K562 (cell line): ENCODE measurements around the gene UBE2E2. TPM values are rescaled to one million over a fixed set of nuclear protein-coding genes. Genes with fewer than 3 reads are reported as not detected.

ENCODE experiments used
- ATAC-seq: fragments of 200-7000 bp; cut with Tn5 transposase; 3 replicates; pipeline ENCODE4 v1.9.1; 2020; ENCODE audit warnings: moderate library complexity
- BruUV-seq: library from RNA; stranded (reverse); fragments of 400-500 nt; replicated peaks from 2 replicates; lab custom pipeline; 2021; lab: Mats Ljungman, UMichigan
- CTCF ChIA-PET: fragments of 300-600 bp; formaldehyde crosslinking; extraction: SDS; loops from one replicate; lab custom pipeline; 2021; ENCODE audit warnings: low intra/inter-chr PET ratio; lab: Yijun Ruan, JAX
- POLR2A ChIA-PET: fragments of 300-600, 350-650 bp; sonication (Branson Sonifier 250); formaldehyde crosslinking; extraction: SDS; loops from one replicate; lab custom pipeline; 2021; ENCODE audit warnings: antibody characterized with exemption, inconsistent platforms; lab: Yijun Ruan, JAX
- DNase-seq, 4 experiments: peaks; one replicate each; pipeline versions ENCODE4 v3.0.0 to v3.0.0-alpha.2; 2011 to 2018; ENCODE audit warnings: low spot score in 3 of 4, mixed read lengths in 3 of 4; ENCODE audit errors: extremely low read depth in 1 of 4
- FAIRE-seq: peaks from 2 replicates; lab custom pipeline; 2011; peaks lifted over from hg19 to GRCh38; lab: Jason Lieb, UNC
- H2AFZ ChIP-seq: 2 replicates; pipeline ENCODE4 v1.6.0; 2011; ENCODE audit warnings: low read depth, low read length, control low read depth, inconsistent platforms
- H3K27ac ChIP-seq: fragments of 200-600 bp; 3 replicates; pipeline ENCODE4 v1.8.0; 2011; ENCODE audit warnings: low read depth, mild to moderate bottlenecking, control low read depth, inconsistent platforms, low read length, moderate library complexity, mixed read lengths; ENCODE audit errors: extremely low read depth
- H3K27me3 ChIP-seq, 2 experiments: fragments of 300-600 bp in 1 of 2; 2 replicates in 1 of 2; 3 replicates in 1 of 2; pipeline versions ENCODE4 v1.6.0 to v1.8.0; 2011; ENCODE audit warnings: inconsistent platforms in 2 of 2, low read length in 2 of 2, mild to moderate bottlenecking in 1 of 2, mixed read lengths in 1 of 2, moderate library complexity in 1 of 2; ENCODE audit not compliant: control insufficient read depth in 2 of 2, insufficient read depth in 2 of 2
- H3K36me3 ChIP-seq: fragments of 300-600 bp; 3 replicates; pipeline ENCODE4 v1.8.0; 2011; ENCODE audit warnings: mild to moderate bottlenecking, low read length, inconsistent platforms; ENCODE audit not compliant: control insufficient read depth, insufficient read depth
- H3K4me1 ChIP-seq, 2 experiments: fragments of 200-600 bp in 1 of 2; replicated peaks in 1 of 2; 2 replicates in 1 of 2; 3 replicates in 1 of 2; pipeline versions ENCODE4 v1.5.1 to v1.8.0; 2011; ENCODE audit warnings: inconsistent platforms in 2 of 2, low read length in 2 of 2, mild to moderate bottlenecking in 1 of 2, mixed read lengths in 1 of 2, moderate library complexity in 1 of 2; ENCODE audit not compliant: control insufficient read depth in 2 of 2, insufficient read depth in 2 of 2
- H3K4me2 ChIP-seq: 2 replicates; pipeline ENCODE4 v1.6.1; 2011; ENCODE audit warnings: low read length, control low read depth, inconsistent platforms, mixed read lengths; ENCODE audit not compliant: insufficient read depth
- H3K4me3 ChIP-seq: fragments of 200-600 bp; sonication (generic), shearing (Covaris generic); 2 replicates; pipeline ENCODE4 v1.5.1; 2016; ENCODE audit warnings: control low read depth, inconsistent platforms
- H3K79me2 ChIP-seq: fragments of 200-600 bp; 3 replicates; pipeline ENCODE4 v1.8.0; 2011; ENCODE audit warnings: low read length, inconsistent platforms; ENCODE audit not compliant: control insufficient read depth, insufficient read depth
- H3K9ac ChIP-seq, 2 experiments: 2 replicates each; pipeline versions ENCODE4 v1.6.0 to v1.6.1; 2011; ENCODE audit warnings: low read depth in 2 of 2, low read length in 2 of 2, control low read depth in 1 of 2, inconsistent platforms in 1 of 2, mild to moderate bottlenecking in 1 of 2, mixed read lengths in 1 of 2; ENCODE audit not compliant: insufficient read depth in 1 of 2
- H3K9me1 ChIP-seq: one replicate; pipeline ENCODE4 v1.6.0; 2011; ENCODE audit warnings: inconsistent platforms, mild to moderate bottlenecking, low read length, moderate library complexity; ENCODE audit not compliant: control insufficient read depth, insufficient read depth
- H3K9me3 ChIP-seq: replicated peaks from 2 replicates; pipeline ENCODE4 v1.5.1; 2011; ENCODE audit warnings: low read depth, low read length, inconsistent platforms; ENCODE audit not compliant: control insufficient read depth, insufficient read depth
- H4K20me1 ChIP-seq: replicated peaks from 2 replicates; pipeline ENCODE4 v1.6.1; 2011; ENCODE audit warnings: low read length, inconsistent platforms, mixed read lengths; ENCODE audit not compliant: control insufficient read depth, insufficient read depth
- CXXC5 ChIP-seq: fragments of 250-450 bp; sonication (Bioruptor Pico); IDR thresholded peaks from 2 replicates; pipeline ENCODE4 v1.8.0; 2022; ENCODE audit warnings: inconsistent platforms, mild to moderate bottlenecking, moderate library complexity
- E2F3 ChIP-seq: fragments of 250-450 bp; sonication (Bioruptor Pico); IDR thresholded peaks from 2 replicates; pipeline ENCODE4 v1.4.0; 2020; ENCODE audit warnings: mild to moderate bottlenecking
- NONO ChIP-seq, 2 experiments: fragments of 200-400 bp in 1 of 2; fragments of 450-650 bp in 1 of 2; formaldehyde crosslinking in 1 of 2; IDR thresholded peaks; 2 replicates each; pipeline ENCODE4 v1.6.1; 2017; ENCODE audit warnings: low read depth in 2 of 2, mild to moderate bottlenecking in 2 of 2, moderate library complexity in 2 of 2, low read length in 1 of 2
- WGBS: fragments of 100-300 bp; shearing (Covaris generic); methylation state at CpG from one replicate; pipeline ENCODE4 v1.1.6; 2016; ENCODE audit warnings: low coverage, mixed read lengths; ENCODE audit not compliant: insufficient coverage; ENCODE audit errors: missing lambda C conversion rate; 5-methylcytosine and 5-hydroxymethylcytosine counted together
- in situ Hi-C: fragments of 300-500 bp; cut with MboI; formaldehyde crosslinking; loops from 4 replicates; pipeline ENCODE4 v1.15.0; 2018; ENCODE audit warnings: inconsistent platforms, mixed read lengths
- intact Hi-C: fragments of 100-400 bp; cut with micrococcal nuclease; formaldehyde crosslinking; loops from 2 replicates; pipeline ENCODE4 v1.14.2; 2022
- polyA plus RNA-seq, 8 experiments: library from polyadenylated mRNA; depleted of rRNA in 4 of 8; stranded (reverse) in 5 of 8; unstranded in 3 of 8; fragments of >200 nt; fragmentation: Nextera tagmentation in 2 of 8; fragmentation: Illumina TruSeq in 1 of 8; extraction: Ambion mirVana in 2 of 8; extraction: Trizol in 1 of 8; gene quantifications; 2 replicates each; pipeline versions ENCODE4 v1.2.1 to v1.2.3, GENCODE V29; 2011 to 2014; ENCODE audit warnings: inconsistent platforms in 1 of 8, missing spikeins in 1 of 8
- total RNA-seq, 7 experiments: library from RNA; depleted of rRNA in 6 of 7; stranded (reverse); fragments of >200 nt in 6 of 7; fragmentation: Illumina TruSeq in 2 of 7; extraction: Trizol in 2 of 7; gene quantifications; 2 replicates each; pipeline versions ENCODE4 v1.2.1 to v1.2.3, GENCODE V29; 2011 to 2021; ENCODE audit warnings: low replicate concordance in 1 of 7

The UBE2E2 gene
- total and polyA plus RNA-seq, 9 of the 15 experiments (the other 6 are each of a cell fraction or from before 2014, with no cell fraction given), result 0.22 to 5.1 (median 1.9) TPM

DNA sequence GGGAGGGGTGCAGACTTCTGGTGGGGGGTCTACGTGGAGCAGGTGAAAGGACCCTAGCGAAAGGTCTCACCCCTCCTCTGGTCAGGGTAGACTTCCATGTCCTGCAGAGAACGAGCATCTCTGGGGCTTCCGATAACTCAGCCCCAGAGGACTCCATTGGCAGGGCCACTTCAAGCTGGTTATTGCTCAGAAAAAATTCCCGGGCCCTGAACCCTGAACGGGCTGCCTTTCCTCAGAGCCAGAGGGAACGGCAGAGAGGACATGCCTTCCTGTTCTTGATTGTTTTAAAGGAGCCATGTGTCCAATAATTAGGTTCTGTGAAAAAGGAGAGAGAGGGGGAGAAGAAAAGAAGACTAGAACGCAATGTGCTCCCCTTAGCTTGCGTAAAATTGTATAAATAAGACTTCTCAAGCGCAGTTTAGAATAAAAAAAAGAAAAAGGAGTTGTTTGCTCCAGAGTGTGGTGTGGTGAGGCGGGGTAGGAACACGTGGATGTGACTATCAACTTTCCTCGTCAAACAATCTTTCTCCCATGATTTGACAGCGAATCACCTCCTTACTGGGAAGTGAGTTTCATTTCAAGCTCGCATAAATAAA lies 409.3 kb downstream of the UBE2E2 start:
- BruUV-seq, result no TSS peak
- intact Hi-C loops, result no loop called here
- CTCF ChIA-PET, result no interaction called here
- H3K4me2 ChIP-seq, result no peak overlapping the region
- no peak overlapping the region for H3K27ac ChIP-seq
- ATAC-seq (peak; percentile 32; the same call in 2 of the 3 replicates), DNase-seq (no peak), FAIRE-seq (no peak)
- H3K9me1 ChIP-seq, result no peaks in the 10 kb centered on the region
- H3K27me3 ChIP-seq, result peaks cover 9 to 13% of the 10 kb centered on the region in 2 experiments; a peak in 2 of 5 replicates
- no peaks in the 10 kb centered on the region for H4K20me1 ChIP-seq
- H3K9me3 ChIP-seq, result no peaks in the 10 kb centered on the region
- in situ Hi-C loops, result no loop called here
- H3K4me1 ChIP-seq, result no peaks in the 10 kb centered on the region
- no peak overlapping the region for H3K9ac ChIP-seq
- WGBS, result under 1% methylated on average over 15 of the region's 15 CpGs
- TF ChIP-seq NONO (IDR thresholded peaks at IDR 0.05; ENCODE audit: low read depth in 2 of 2, low read length in 1 of 2), result no peak
- POLR2A ChIA-PET, result interaction anchor here (1.4 kb wide), 1 partner anchor 9 kb away, joined by 4 read pairs; no protein-coding TSS in a partner anchor
- H3K79me2 ChIP-seq, result no peaks in the 10 kb centered on the region
- no peaks in the 10 kb centered on the region for H3K36me3 ChIP-seq
- no peak overlapping the region for H3K4me3 ChIP-seq
- no peak overlapping the region for H2AFZ ChIP-seq

GRCh38 chr3:23615068-23615467 lies 411.9 kb downstream of the UBE2E2 start:
- H4K20me1 ChIP-seq, result no peaks in the 10 kb centered on the region
- in situ Hi-C loops, result no loop called here
- ATAC-seq, result no peak
- no peak overlapping the region for H3K4me2 ChIP-seq
- no peaks in the 10 kb centered on the region for H3K9me1 ChIP-seq
- no peak for DNase-seq
- no peak overlapping the region for H3K4me3 ChIP-seq
- ChIA-PET POLR2A (no interaction called here), CTCF (no interaction called here)
- H3K9me3 ChIP-seq, result no peaks in the 10 kb centered on the region
- WGBS, result 2% methylated on average over 5 of the region's 5 CpGs
- no peaks in the 10 kb centered on the region for H3K4me1 ChIP-seq
- H3K27ac ChIP-seq, result no peak overlapping the region
- H3K9ac ChIP-seq, result no peak overlapping the region
- H3K36me3 ChIP-seq, result no peaks in the 10 kb centered on the region
- intact Hi-C loops, result no loop called here
- TF ChIP-seq CXXC5 (CRISPR knock-in tag) (no peak), E2F3 (no peak)
- H3K27me3 ChIP-seq, result peaks cover 5 to 9% of the 10 kb centered on the region in 2 experiments; a peak in 2 of 5 replicates
- no TSS peak for BruUV-seq
- no peak for FAIRE-seq
- H2AFZ ChIP-seq, result no peak overlapping the region
- no peaks in the 10 kb centered on the region for H3K79me2 ChIP-seq
